PC-9 (cell line): ENCODE measurements around the gene CDH10. TPM values are rescaled to one million over a fixed set of nuclear protein-coding genes. Genes with fewer than 3 reads are reported as not detected.

ENCODE experiments used
- BruUV-seq: library from RNA; stranded (reverse); fragments of 400-500 nt; replicated peaks from 2 replicates; lab custom pipeline; 2021; lab: Mats Ljungman, UMichigan
- CTCF ChIA-PET: fragments of 300-600 bp; sonication (Branson Sonifier 250); formaldehyde crosslinking; loops from one replicate; lab custom pipeline; 2022; ENCODE audit warnings: antibody characterized with exemption; lab: Charles Lee
- POLR2A ChIA-PET: fragments of 300-600 bp; sonication (Branson Sonifier 250); formaldehyde crosslinking; loops from one replicate; lab custom pipeline; 2022; ENCODE audit warnings: antibody characterized with exemption; ENCODE audit not compliant: unreplicated experiment; lab: Charles Lee
- DNase-seq, 2 experiments: peaks; one replicate each; pipeline versions ENCODE4 v3.0.0 to v3.0.0-alpha.2; 2015 to 2022; ENCODE audit warnings: mixed read lengths in 1 of 2
- H2AFZ ChIP-seq: fragments of 200-600 bp; sonication (generic); 2 replicates; pipeline ENCODE4 v1.8.1; 2017; ENCODE audit warnings: antibody characterized with exemption
- H3F3A ChIP-seq: fragments of 200-600 bp; sonication (generic); 2 replicates; pipeline ENCODE4 v1.8.1; 2017; ENCODE audit warnings: antibody characterized with exemption, mild to moderate bottlenecking, low read depth; ENCODE audit not compliant: insufficient read depth
- H3K27ac ChIP-seq: fragments of 200-600 bp; sonication (generic); 2 replicates; pipeline ENCODE4 v1.6.1; 2016; ENCODE audit warnings: mixed run types
- H3K27me3 ChIP-seq: fragments of 200-600 bp; sonication (generic); 2 replicates; pipeline ENCODE4 v1.6.1; 2016; ENCODE audit warnings: low read depth, mixed run types; ENCODE audit not compliant: insufficient read depth
- H3K36me3 ChIP-seq: fragments of 200-600 bp; sonication (generic); 2 replicates; pipeline ENCODE4 v1.6.1; 2016; ENCODE audit warnings: low read depth, mixed run types
- H3K4me1 ChIP-seq: fragments of 200-600 bp; sonication (generic); replicated peaks from 2 replicates; pipeline ENCODE4 v1.6.1; 2016; ENCODE audit warnings: mixed run types; ENCODE audit not compliant: insufficient read depth
- H3K4me2 ChIP-seq: fragments of 200-600 bp; sonication (generic); 2 replicates; pipeline ENCODE4 v1.6.1; 2017; ENCODE audit warnings: mixed run types
- H3K4me3 ChIP-seq: fragments of 200-600 bp; sonication (generic); 2 replicates; pipeline ENCODE4 v1.6.1; 2016; ENCODE audit warnings: mixed run types
- H3K79me2 ChIP-seq: fragments of 200-600 bp; sonication (generic); 2 replicates; pipeline ENCODE4 v1.6.1; 2017; ENCODE audit warnings: low read depth, mixed run types
- H3K9me2 ChIP-seq: fragments of 200-600 bp; sonication (generic); 2 replicates; pipeline ENCODE4 v1.8.1; 2017; ENCODE audit warnings: mild to moderate bottlenecking; ENCODE audit not compliant: insufficient read depth
- H3K9me3 ChIP-seq: fragments of 200-600 bp; sonication (generic); 2 replicates; pipeline ENCODE4 v1.8.1; 2016; ENCODE audit warnings: low read depth; ENCODE audit not compliant: insufficient read depth
- H4K20me1 ChIP-seq: fragments of 200-600 bp; sonication (generic); 2 replicates; pipeline ENCODE4 v1.8.1; 2017; ENCODE audit not compliant: insufficient read depth
- CTCF ChIP-seq: fragments of 200-600 bp; sonication (generic); conservative IDR thresholded peaks from 2 replicates; pipeline ENCODE4 v1.6.1; 2017; ENCODE audit warnings: mixed run types, antibody characterized with exemption, mild to moderate bottlenecking, moderate library complexity
- EZH2 ChIP-seq: fragments of 200-600 bp; sonication (generic); IDR thresholded peaks from 2 replicates; pipeline ENCODE4 v1.8.0; 2017; ENCODE audit warnings: antibody characterized with exemption, low read depth
- intact Hi-C: fragments of 100-400 bp; cut with micrococcal nuclease; formaldehyde crosslinking; loops from one replicate; pipeline ENCODE4 v1.10.0; 2022; ENCODE audit not compliant: unreplicated experiment
- total RNA-seq: library from RNA; stranded (reverse); gene quantifications from 2 replicates; pipeline ENCODE4 v1.2.3, GENCODE V29; 2021

The CDH10 gene
- total RNA-seq, 1 experiment from 2014 or later: 0.20 TPM

- no peak overlapping the region for H3K27ac ChIP-seq
- intact Hi-C loops: no loop called here
- H3K79me2 ChIP-seq: no peaks in the 10 kb centered on the region
- H2AFZ ChIP-seq: no peak overlapping the region
- no peak overlapping the region for H3K4me3 ChIP-seq
- DNase-seq: no peak
- ChIA-PET CTCF (no interaction called here), POLR2A (no interaction called here)
- TF ChIP-seq EZH2: no peak
- no peak for TF ChIP-seq CTCF
- no peaks in the 10 kb centered on the region; the same call in 1 of the 2 replicates for H3F3A ChIP-seq
- H3K4me1 ChIP-seq: no peaks in the 10 kb centered on the region
- H3K36me3 ChIP-seq: no peaks in the 10 kb centered on the region
- no peaks in the 10 kb centered on the region for H3K9me3 ChIP-seq
- no peaks in the 10 kb centered on the region for H3K9me2 ChIP-seq
- no peak overlapping the region for H3K4me2 ChIP-seq
- no peaks in the 10 kb centered on the region for H4K20me1 ChIP-seq
- H3K27me3 ChIP-seq: no peaks in the 10 kb centered on the region
- no TSS peak for BruUV-seq
These were observed 53.4 kb downstream of the CDH10 start for GRCh38 chr5:24591426-24591825.

GRCh38 chr5:24589566-24589965 lies 55.2 kb downstream of the CDH10 start:
- CTCF ChIA-PET: no interaction called here
- H3K27me3 ChIP-seq: no peaks in the 10 kb centered on the region
- DNase-seq: no peak
- BruUV-seq: no TSS peak
- no peaks in the 10 kb centered on the region for H4K20me1 ChIP-seq
- TF ChIP-seq EZH2 (no peak), CTCF (no peak)
- H2AFZ ChIP-seq: no peak overlapping the region
- no peaks in the 10 kb centered on the region for H3K36me3 ChIP-seq
- H3K9me2 ChIP-seq: no peaks in the 10 kb centered on the region
- no peak overlapping the region for H3K4me3 ChIP-seq
- no peaks in the 10 kb centered on the region; the same call in 1 of the 2 replicates for H3F3A ChIP-seq
- H3K9me3 ChIP-seq: no peaks in the 10 kb centered on the region
- H3K79me2 ChIP-seq: no peaks in the 10 kb centered on the region
- intact Hi-C loops: no loop called here
- H3K4me2 ChIP-seq: no peak overlapping the region
- H3K4me1 ChIP-seq: no peaks in the 10 kb centered on the region
- H3K27ac ChIP-seq: no peak overlapping the region
- POLR2A ChIA-PET: no interaction called here

GRCh38 chr5:24585751-24586150 lies 59.0 kb downstream of the CDH10 start:
- intact Hi-C loops: no loop called here
- Histone ChIP-seq H3K27me3 (no peaks in the 10 kb centered on the region), H3K36me3 (no peaks in the 10 kb centered on the region), H3K27ac (no peak overlapping the region), H4K20me1 (no peaks in the 10 kb centered on the region), H3F3A (no peaks in the 10 kb centered on the region), H3K4me2 (no peak overlapping the region), H3K9me3 (no peaks in the 10 kb centered on the region), H3K4me3 (no peak overlapping the region), H3K9me2 (no peaks in the 10 kb centered on the region), H3K4me1 (no peaks in the 10 kb centered on the region), H3K79me2 (no peaks in the 10 kb centered on the region), H2AFZ (no peak overlapping the region)
- BruUV-seq: no TSS peak
- ChIA-PET POLR2A (interaction anchor here (0.7 kb wide), 1 partner anchor 34 kb away, joined by 11 read pairs; no protein-coding TSS in a partner anchor), CTCF (no interaction called here)
- TF ChIP-seq EZH2: no peak
- TF ChIP-seq CTCF: no peak
- DNase-seq: no peak
